GM10248 (cell line): Measurements from ENCODE around the gene EPHA1.

Experiments
- CTCF ChIA-PET: fragments of 300-600 bp; sonication (Branson Sonifier 250); formaldehyde crosslinking; extraction: SDS; loops from one replicate; lab custom pipeline; 2021; ENCODE audit warnings: antibody characterized with exemption; lab: Yijun Ruan, JAX
- POLR2A ChIA-PET: fragments of 350-650 bp; sonication (Branson Sonifier 250); formaldehyde crosslinking; extraction: SDS; loops from one replicate; lab custom pipeline; 2020; ENCODE audit warnings: antibody characterized with exemption; lab: Yijun Ruan, JAX
- DNase-seq: peaks from one replicate; pipeline ENCODE4 v3.0.0; 2012; ENCODE audit errors: extremely low spot score
- CTCF ChIP-seq: IDR thresholded peaks from 2 replicates; pipeline ENCODE4 v1.5.1; 2012; ENCODE audit warnings: mild to moderate bottlenecking, low read depth; ENCODE audit errors: extremely low read depth, missing control alignments, control extremely low read depth

Gene EPHA1

GRCh38 chr7:143408686-143409561 lies at the start of gene EPHA1:
Gene EPHA1 (minus strand): TSS chr7:143408856. CDS start chr7:143408805, 51 bp downstream.
- POLR2A ChIA-PET: interaction anchor here (0.5 kb wide), 1 partner anchor 16 kb away, joined by 4 read pairs; no protein-coding TSS in a partner anchor
- no peak for DNase-seq

GRCh38 chr7:143458263-143458662 lies 49.6 kb upstream of the EPHA1 start:
- POLR2A ChIA-PET: no interaction called here
- TF ChIP-seq CTCF: no peak
- DNase-seq: no peak

More at GRCh38 chr7:143408686-143409561, at the start of gene EPHA1:
- CTCF ChIA-PET: interaction anchor here (1.3 to 7.5 kb wide), 4 partner anchors 7 to 194 kb away, joined by 3 to 63 read pairs (median 9); no protein-coding TSS in a partner anchor
- TF ChIP-seq CTCF: no peak

GRCh38 chr7:143456992-143457793 lies 48.5 kb upstream of the EPHA1 start:
- ChIA-PET POLR2A (no interaction called here), CTCF (interaction anchor here (1.2 kb wide), 1 partner anchor 12 kb away, joined by 3 read pairs; no protein-coding TSS in a partner anchor)
- TF ChIP-seq CTCF: no peak
- no peak for DNase-seq

More at GRCh38 chr7:143458263-143458662, 49.6 kb upstream of the EPHA1 start:
- CTCF ChIA-PET: interaction anchor here (1.2 kb wide), 1 partner anchor 11 kb away, joined by 3 read pairs; no protein-coding TSS in a partner anchor

- POLR2A ChIA-PET: no interaction called here
- CTCF ChIA-PET: interaction anchor here (0.8 to 1.4 kb wide), 3 partner anchors 9 to 40 kb away, joined by 3 read pairs; no protein-coding TSS in a partner anchor
- no peak for TF ChIP-seq CTCF
- no peak for DNase-seq
Observed at GRCh38 chr7:143455942-143456341, 47.3 kb upstream of the EPHA1 start.

- CTCF ChIA-PET: interaction anchor here (1.1 to 1.4 kb wide), 2 partner anchors 15 to 39 kb away, joined by 3 read pairs; no protein-coding TSS in a partner anchor
- POLR2A ChIA-PET: no interaction called here
- TF ChIP-seq CTCF: no peak
- no peak for DNase-seq
Observed at GRCh38 chr7:143455491-143455890, 46.8 kb upstream of the EPHA1 start.
